ENCODE results near the gene OSR1.

- TF ChIP-seq POLR2AphosphoS5 (IDR thresholded peaks at IDR 0.05) = no peak
- no peak for TF ChIP-seq EP300 (IDR thresholded peaks at IDR 0.05)
- TF ChIP-seq CTCF (IDR thresholded peaks at IDR 0.05) = no peak
These were observed 21.6 kb downstream of the OSR1 start for GRCh38 chr2:19336781-19337180.
